Suprapubic skin (tissue), 3 donors: ENCODE measurements around the gene VASH2.

Source experiments
- POLR2A ChIP-seq, 2 donors: fragments of 450-650 bp; IDR thresholded peaks; one replicate each; pipeline ENCODE4 v1.6.1; 2017; ENCODE audit warnings: antibody characterized with exemption in 2 of 2, mild to moderate bottlenecking in 2 of 2, moderate library complexity in 2 of 2
- TF ChIP-seq, protein P1 (sequence below), 2 donors: fragments of 200-600 bp in 1 of 2; fragments of 450-650 bp in 1 of 2; sonication (generic) in 1 of 2; IDR thresholded peaks; one replicate each; pipeline ENCODE4 v1.5.1; 2016 to 2019; ENCODE audit warnings: antibody characterized with exemption in 2 of 2, mild to moderate bottlenecking in 1 of 2, moderate library complexity in 1 of 2

DNA sequence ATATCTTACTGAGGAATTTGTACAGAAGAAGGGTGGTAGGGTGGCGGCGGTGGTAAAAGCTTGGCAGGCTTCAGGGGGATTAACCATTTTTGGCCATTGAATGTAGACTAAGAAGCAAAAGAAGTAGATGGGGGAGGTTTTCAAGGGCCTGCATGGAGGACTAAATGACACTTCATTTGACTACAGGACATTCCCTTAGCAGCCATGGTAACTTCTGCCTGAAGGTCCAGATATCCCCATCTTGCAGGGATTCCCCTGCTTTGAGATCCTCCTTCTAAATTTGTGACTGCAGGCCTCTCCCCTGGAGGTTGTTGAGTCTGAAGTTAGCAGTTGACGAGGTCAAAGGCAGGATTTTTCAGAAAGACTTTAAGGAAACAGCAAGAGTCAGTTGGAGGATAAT is 4.8 kb downstream of the VASH2 start:
- TF ChIP-seq POLR2A (IDR thresholded peaks at IDR 0.05) = no peak
- TF ChIP-seq, protein P1, sequence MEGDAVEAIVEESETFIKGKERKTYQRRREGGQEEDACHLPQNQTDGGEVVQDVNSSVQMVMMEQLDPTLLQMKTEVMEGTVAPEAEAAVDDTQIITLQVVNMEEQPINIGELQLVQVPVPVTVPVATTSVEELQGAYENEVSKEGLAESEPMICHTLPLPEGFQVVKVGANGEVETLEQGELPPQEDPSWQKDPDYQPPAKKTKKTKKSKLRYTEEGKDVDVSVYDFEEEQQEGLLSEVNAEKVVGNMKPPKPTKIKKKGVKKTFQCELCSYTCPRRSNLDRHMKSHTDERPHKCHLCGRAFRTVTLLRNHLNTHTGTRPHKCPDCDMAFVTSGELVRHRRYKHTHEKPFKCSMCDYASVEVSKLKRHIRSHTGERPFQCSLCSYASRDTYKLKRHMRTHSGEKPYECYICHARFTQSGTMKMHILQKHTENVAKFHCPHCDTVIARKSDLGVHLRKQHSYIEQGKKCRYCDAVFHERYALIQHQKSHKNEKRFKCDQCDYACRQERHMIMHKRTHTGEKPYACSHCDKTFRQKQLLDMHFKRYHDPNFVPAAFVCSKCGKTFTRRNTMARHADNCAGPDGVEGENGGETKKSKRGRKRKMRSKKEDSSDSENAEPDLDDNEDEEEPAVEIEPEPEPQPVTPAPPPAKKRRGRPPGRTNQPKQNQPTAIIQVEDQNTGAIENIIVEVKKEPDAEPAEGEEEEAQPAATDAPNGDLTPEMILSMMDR (IDR thresholded peaks at IDR 0.05) = no peak
